GM23338 (cell line): ENCODE results near the gene BDKRB1. TPM values are rescaled to one million over a fixed set of nuclear protein-coding genes. Genes with fewer than 3 reads are reported as not detected.

Experiments
- ATAC-seq: fragments of 200-7000 bp; cut with Tn5 transposase; 3 replicates; pipeline ENCODE4 v1.9.1; 2020
- DNase-seq: peaks from one replicate; pipeline ENCODE4 v3.0.0-alpha.2; 2015; ENCODE audit warnings: low spot score
- H2AFZ ChIP-seq: fragments of 200-600 bp; sonication (generic); 2 replicates; pipeline ENCODE4 v1.8.0; 2016; ENCODE audit warnings: antibody characterized with exemption, mild to moderate bottlenecking, moderate library complexity
- H3F3A ChIP-seq: fragments of 200-600 bp; sonication (generic); replicated peaks from 2 replicates; pipeline ENCODE4 v1.8.0; 2017; ENCODE audit warnings: antibody characterized with exemption, mixed run types, low read depth
- H3K27ac ChIP-seq: fragments of 200-600 bp; sonication (generic); 2 replicates; pipeline ENCODE4 v1.6.1; 2016; ENCODE audit warnings: low read depth
- H3K27me3 ChIP-seq: fragments of 200-600 bp; sonication (generic); 2 replicates; pipeline ENCODE4 v1.8.0; 2016; ENCODE audit warnings: mild to moderate bottlenecking, mixed run types, moderate library complexity; ENCODE audit not compliant: insufficient read depth
- H3K36me3 ChIP-seq: fragments of 200-600 bp; sonication (generic); 2 replicates; pipeline ENCODE4 v1.8.0; 2016; ENCODE audit warnings: mild to moderate bottlenecking; ENCODE audit not compliant: insufficient read depth
- H3K4me1 ChIP-seq: fragments of 200-600 bp; sonication (generic); 2 replicates; pipeline ENCODE4 v1.8.0; 2016; ENCODE audit warnings: mild to moderate bottlenecking, moderate library complexity; ENCODE audit not compliant: insufficient read depth
- H3K4me2 ChIP-seq: fragments of 200-600 bp; sonication (generic); 2 replicates; pipeline ENCODE4 v1.7.1; 2017; ENCODE audit warnings: mixed run types
- H3K4me3 ChIP-seq: fragments of 200-600 bp; sonication (generic); 2 replicates; pipeline ENCODE4 v1.6.1; 2016; ENCODE audit warnings: mixed run types
- H3K79me2 ChIP-seq: fragments of 200-600 bp; sonication (generic); replicated peaks from 2 replicates; pipeline ENCODE4 v1.8.0; 2017; ENCODE audit warnings: mild to moderate bottlenecking; ENCODE audit not compliant: insufficient read depth
- H3K9me2 ChIP-seq: fragments of 200-600 bp; sonication (generic); 2 replicates; pipeline ENCODE4 v1.8.0; 2017; ENCODE audit not compliant: insufficient read depth
- H4K20me1 ChIP-seq: fragments of 200-600 bp; sonication (generic); replicated peaks from 2 replicates; pipeline ENCODE4 v1.8.0; 2017; ENCODE audit warnings: mild to moderate bottlenecking; ENCODE audit not compliant: insufficient read depth
- H3K27ac Mint-ChIP-seq: 2 replicates; pipeline ENCODE4 v1.8.0; 2020; ENCODE audit warnings: inconsistent platforms, mild to moderate bottlenecking, moderate library complexity, mixed read lengths
- H3K27me3 Mint-ChIP-seq: 3 replicates; pipeline ENCODE4 v1.8.0; 2022; ENCODE audit warnings: low read depth, mild to moderate bottlenecking, moderate library complexity, mixed read lengths, inconsistent platforms; ENCODE audit not compliant: insufficient read depth, poor library complexity
- H3K36me3 Mint-ChIP-seq: 3 replicates; pipeline ENCODE4 v1.8.0; 2021; ENCODE audit warnings: low read depth, mild to moderate bottlenecking, inconsistent platforms, moderate library complexity, mixed read lengths
- H3K4me1 Mint-ChIP-seq: 3 replicates; pipeline ENCODE4 v1.8.0; 2020; ENCODE audit warnings: mild to moderate bottlenecking, inconsistent platforms, mixed read lengths
- H3K4me3 Mint-ChIP-seq: 3 replicates; pipeline ENCODE4 v1.8.0; 2021; ENCODE audit warnings: moderate library complexity, mild to moderate bottlenecking, inconsistent platforms, mixed read lengths
- H3K9me3 Mint-ChIP-seq: 3 replicates; pipeline ENCODE4 v1.8.0; 2020; ENCODE audit warnings: moderate library complexity, mild to moderate bottlenecking, inconsistent platforms, mixed read lengths
- CREB1 ChIP-seq: fragments of 250-450 bp; sonication (Bioruptor Pico); IDR thresholded peaks from 2 replicates; pipeline ENCODE4 v1.5.0; 2020; ENCODE audit warnings: low read depth, mild to moderate bottlenecking, moderate library complexity
- EZH2 ChIP-seq: fragments of 200-600 bp; sonication (generic); IDR thresholded peaks from one replicate; pipeline ENCODE4 v1.8.0; 2017; ENCODE audit warnings: antibody characterized with exemption, mild to moderate bottlenecking, low read depth; ENCODE audit not compliant: unreplicated experiment
- EZH2phosphoT487 ChIP-seq: fragments of 200-600 bp; sonication (generic); IDR thresholded peaks from one replicate; pipeline ENCODE4 v1.8.1; 2018; ENCODE audit warnings: antibody characterized with exemption; ENCODE audit not compliant: unreplicated experiment
- JUNB ChIP-seq: IDR thresholded peaks from one replicate; pipeline ENCODE4 v1.6.1; 2016; ENCODE audit warnings: antibody characterized with exemption; ENCODE audit not compliant: unreplicated experiment
- NANOG ChIP-seq: IDR thresholded peaks from 2 replicates; pipeline ENCODE4 v1.6.1; 2016; ENCODE audit warnings: antibody characterized with exemption, borderline replicate concordance
- ZNF331 ChIP-seq: fragments of 250-450 bp; sonication (Bioruptor Pico); IDR thresholded peaks from 2 replicates; pipeline ENCODE4 v1.5.0; 2020; ENCODE audit warnings: low read depth, mild to moderate bottlenecking, moderate library complexity
- polyA plus RNA-seq: library from polyadenylated mRNA; unstranded; fragments of >200 nt; fragmentation: Nextera tagmentation; extraction: Ambion mirVana; gene quantifications from 2 replicates; pipeline ENCODE4 v1.2.1, GENCODE V29; 2016
- total RNA-seq: library from RNA; depleted of rRNA; stranded (reverse); fragments of >200 nt; shearing (Covaris generic); gene quantifications from 2 replicates; pipeline ENCODE4 v1.2.3, GENCODE V29; 2014
- TF ChIP-seq, protein P1 (sequence below), 2 experiments: fragments of 200-600 bp in 1 of 2; sonication (generic) in 1 of 2; conservative IDR thresholded peaks; 2 replicates each; pipeline versions ENCODE4 v1.5.1 to v1.6.1; 2016 to 2017; ENCODE audit warnings: antibody characterized with exemption in 2 of 2, low read depth in 2 of 2, mild to moderate bottlenecking in 2 of 2, moderate library complexity in 1 of 2
- TF ChIP-seq, protein P2 (sequence below): IDR thresholded peaks from 2 replicates; pipeline ENCODE4 v1.6.1; 2016; ENCODE audit warnings: antibody characterized with exemption
- TF ChIP-seq, protein P3 (sequence below): IDR thresholded peaks from one replicate; pipeline ENCODE4 v1.6.1; 2018; ENCODE audit warnings: antibody characterized with exemption; ENCODE audit not compliant: unreplicated experiment

Gene BDKRB1
- total and polyA plus RNA-seq, 2 experiments from 2014 or later: not detected

DNA sequence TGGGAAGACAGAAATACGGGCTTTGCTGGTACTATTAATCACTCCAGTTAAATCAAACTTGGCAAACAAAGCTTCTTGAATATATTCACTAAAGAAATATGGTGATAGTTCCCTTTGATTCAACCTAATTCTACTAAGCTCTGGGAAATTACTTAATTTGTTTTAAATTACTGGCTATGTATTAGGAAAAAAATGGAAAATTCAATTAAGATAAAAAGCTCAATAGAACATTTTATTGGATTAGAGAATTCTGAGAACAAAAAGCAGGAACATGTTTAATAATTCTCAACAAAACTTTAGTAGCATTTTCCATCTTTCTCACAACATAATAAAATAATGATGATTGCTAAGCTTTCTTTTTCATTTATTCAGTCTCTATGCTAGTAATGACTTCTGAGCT lies 30.2 kb downstream of the BDKRB1 start (continued):
- TF ChIP-seq EZH2: no peak
- TF ChIP-seq, protein P1, sequence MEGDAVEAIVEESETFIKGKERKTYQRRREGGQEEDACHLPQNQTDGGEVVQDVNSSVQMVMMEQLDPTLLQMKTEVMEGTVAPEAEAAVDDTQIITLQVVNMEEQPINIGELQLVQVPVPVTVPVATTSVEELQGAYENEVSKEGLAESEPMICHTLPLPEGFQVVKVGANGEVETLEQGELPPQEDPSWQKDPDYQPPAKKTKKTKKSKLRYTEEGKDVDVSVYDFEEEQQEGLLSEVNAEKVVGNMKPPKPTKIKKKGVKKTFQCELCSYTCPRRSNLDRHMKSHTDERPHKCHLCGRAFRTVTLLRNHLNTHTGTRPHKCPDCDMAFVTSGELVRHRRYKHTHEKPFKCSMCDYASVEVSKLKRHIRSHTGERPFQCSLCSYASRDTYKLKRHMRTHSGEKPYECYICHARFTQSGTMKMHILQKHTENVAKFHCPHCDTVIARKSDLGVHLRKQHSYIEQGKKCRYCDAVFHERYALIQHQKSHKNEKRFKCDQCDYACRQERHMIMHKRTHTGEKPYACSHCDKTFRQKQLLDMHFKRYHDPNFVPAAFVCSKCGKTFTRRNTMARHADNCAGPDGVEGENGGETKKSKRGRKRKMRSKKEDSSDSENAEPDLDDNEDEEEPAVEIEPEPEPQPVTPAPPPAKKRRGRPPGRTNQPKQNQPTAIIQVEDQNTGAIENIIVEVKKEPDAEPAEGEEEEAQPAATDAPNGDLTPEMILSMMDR (conservative IDR thresholded peaks at IDR 0.05; ENCODE audit: low read depth in 2 of 2): no peak

DNA sequence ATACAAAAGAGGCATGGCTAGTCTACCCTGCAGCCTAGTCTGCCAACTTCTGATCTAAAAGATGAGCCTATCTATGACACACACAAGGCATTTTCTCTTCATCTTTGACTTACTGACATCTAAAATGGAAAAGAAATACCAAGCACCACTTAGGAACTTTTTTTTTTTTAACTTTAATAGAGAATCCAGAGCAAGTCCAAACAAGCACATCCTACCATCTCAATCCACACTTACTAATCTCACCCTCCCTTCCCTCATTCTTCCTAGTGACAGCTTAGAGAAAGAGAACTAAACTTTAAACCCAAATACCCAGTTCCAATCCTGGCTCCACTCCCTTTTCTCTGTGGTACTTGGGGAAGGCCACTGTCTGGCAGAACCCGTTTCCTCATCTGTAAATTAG lies 31.8 kb downstream of the BDKRB1 start:
- H3K4me1 ChIP-seq: no peaks in the 10 kb centered on the region
- Mint-ChIP-seq H3K36me3 (peaks cover 11% of the 10 kb centered on the region), H3K4me1 (no peaks in the 10 kb centered on the region; the same call in 2 of the 3 replicates), H3K9me3 (no peaks in the 10 kb centered on the region), H3K4me3 (no peak overlapping the region), H3K27me3 (peaks cover 4% of the 10 kb centered on the region), H3K27ac (no peak overlapping the region)
- H3K79me2 ChIP-seq: no peaks in the 10 kb centered on the region
- no peak overlapping the region for H3K4me3 ChIP-seq
- DNase-seq (no peak), ATAC-seq (no peak)
- H2AFZ ChIP-seq: no peak overlapping the region
- no peaks in the 10 kb centered on the region for H3F3A ChIP-seq
- H3K9me2 ChIP-seq: no peaks in the 10 kb centered on the region
- H3K27ac ChIP-seq: no peak overlapping the region
- peaks cover 3% of the 10 kb centered on the region; the same call in 1 of the 2 replicates for H3K36me3 ChIP-seq
- no peaks in the 10 kb centered on the region for H4K20me1 ChIP-seq
- H3K4me2 ChIP-seq: no peak overlapping the region
- TF ChIP-seq ZNF331 (CRISPR knock-in tag) (no peak), CREB1 (CRISPR knock-in tag) (no peak), EZH2phosphoT487 (no peak), JUNB (no peak), NANOG (no peak)
- TF ChIP-seq, protein P2, sequence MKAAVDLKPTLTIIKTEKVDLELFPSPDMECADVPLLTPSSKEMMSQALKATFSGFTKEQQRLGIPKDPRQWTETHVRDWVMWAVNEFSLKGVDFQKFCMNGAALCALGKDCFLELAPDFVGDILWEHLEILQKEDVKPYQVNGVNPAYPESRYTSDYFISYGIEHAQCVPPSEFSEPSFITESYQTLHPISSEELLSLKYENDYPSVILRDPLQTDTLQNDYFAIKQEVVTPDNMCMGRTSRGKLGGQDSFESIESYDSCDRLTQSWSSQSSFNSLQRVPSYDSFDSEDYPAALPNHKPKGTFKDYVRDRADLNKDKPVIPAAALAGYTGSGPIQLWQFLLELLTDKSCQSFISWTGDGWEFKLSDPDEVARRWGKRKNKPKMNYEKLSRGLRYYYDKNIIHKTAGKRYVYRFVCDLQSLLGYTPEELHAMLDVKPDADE: no peak
- no peaks in the 10 kb centered on the region for H3K27me3 ChIP-seq

DNA sequence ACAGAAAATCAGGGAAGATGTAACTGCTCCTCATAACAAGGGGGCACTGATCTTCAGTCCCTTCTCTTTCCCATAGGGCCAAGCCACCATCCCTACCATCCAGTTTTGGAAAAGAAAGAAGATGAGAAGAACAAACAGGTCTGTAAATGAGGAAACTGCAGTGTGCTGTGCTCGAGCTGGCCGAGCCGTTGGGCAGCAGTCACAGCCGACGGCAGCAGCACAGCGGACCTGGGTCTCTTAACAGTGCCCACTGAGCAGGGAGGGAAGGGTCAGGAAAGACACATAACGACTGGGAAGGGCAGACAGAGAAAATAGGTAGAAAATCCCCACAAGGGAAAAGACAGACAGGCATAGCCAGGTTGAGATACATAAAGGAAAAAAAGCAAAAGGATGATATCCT lies 38.2 kb downstream of the BDKRB1 start:
- Histone ChIP-seq H4K20me1 (no peaks in the 10 kb centered on the region), H3K9me2 (no peaks in the 10 kb centered on the region), H2AFZ (no peak overlapping the region), H3K27ac (no peak overlapping the region), H3K79me2 (no peaks in the 10 kb centered on the region), H3K36me3 (peaks cover 3% of the 10 kb centered on the region; the same call in 1 of the 2 replicates), H3K4me2 (no peak overlapping the region), H3K4me3 (no peak overlapping the region), H3F3A (no peaks in the 10 kb centered on the region), H3K4me1 (no peaks in the 10 kb centered on the region), H3K27me3 (no peaks in the 10 kb centered on the region)
- Mint-ChIP-seq H3K36me3 (peaks cover 7% of the 10 kb centered on the region; the same call in 2 of the 3 replicates), H3K27ac (peak overlapping the region; percentile 14; the same call in 1 of the 2 replicates), H3K4me3 (no peak overlapping the region), H3K27me3 (no peaks in the 10 kb centered on the region), H3K9me3 (no peaks in the 10 kb centered on the region), H3K4me1 (peaks cover 6% of the 10 kb centered on the region; the same call in 2 of the 3 replicates)
- peak; percentile 32; the same call in 1 of the 3 replicates for ATAC-seq
- DNase-seq: no peak
- TF ChIP-seq, protein P3, sequence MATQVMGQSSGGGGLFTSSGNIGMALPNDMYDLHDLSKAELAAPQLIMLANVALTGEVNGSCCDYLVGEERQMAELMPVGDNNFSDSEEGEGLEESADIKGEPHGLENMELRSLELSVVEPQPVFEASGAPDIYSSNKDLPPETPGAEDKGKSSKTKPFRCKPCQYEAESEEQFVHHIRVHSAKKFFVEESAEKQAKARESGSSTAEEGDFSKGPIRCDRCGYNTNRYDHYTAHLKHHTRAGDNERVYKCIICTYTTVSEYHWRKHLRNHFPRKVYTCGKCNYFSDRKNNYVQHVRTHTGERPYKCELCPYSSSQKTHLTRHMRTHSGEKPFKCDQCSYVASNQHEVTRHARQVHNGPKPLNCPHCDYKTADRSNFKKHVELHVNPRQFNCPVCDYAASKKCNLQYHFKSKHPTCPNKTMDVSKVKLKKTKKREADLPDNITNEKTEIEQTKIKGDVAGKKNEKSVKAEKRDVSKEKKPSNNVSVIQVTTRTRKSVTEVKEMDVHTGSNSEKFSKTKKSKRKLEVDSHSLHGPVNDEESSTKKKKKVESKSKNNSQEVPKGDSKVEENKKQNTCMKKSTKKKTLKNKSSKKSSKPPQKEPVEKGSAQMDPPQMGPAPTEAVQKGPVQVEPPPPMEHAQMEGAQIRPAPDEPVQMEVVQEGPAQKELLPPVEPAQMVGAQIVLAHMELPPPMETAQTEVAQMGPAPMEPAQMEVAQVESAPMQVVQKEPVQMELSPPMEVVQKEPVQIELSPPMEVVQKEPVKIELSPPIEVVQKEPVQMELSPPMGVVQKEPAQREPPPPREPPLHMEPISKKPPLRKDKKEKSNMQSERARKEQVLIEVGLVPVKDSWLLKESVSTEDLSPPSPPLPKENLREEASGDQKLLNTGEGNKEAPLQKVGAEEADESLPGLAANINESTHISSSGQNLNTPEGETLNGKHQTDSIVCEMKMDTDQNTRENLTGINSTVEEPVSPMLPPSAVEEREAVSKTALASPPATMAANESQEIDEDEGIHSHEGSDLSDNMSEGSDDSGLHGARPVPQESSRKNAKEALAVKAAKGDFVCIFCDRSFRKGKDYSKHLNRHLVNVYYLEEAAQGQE: no peak
- TF ChIP-seq, protein P1 (conservative IDR thresholded peaks at IDR 0.05; ENCODE audit: low read depth in 2 of 2): no peak
